Mesendoderm (in vitro differentiated cells): ENCODE results near the gene SPTLC2.

ENCODE experiments used
- DNase-seq: peaks from one replicate; pipeline ENCODE4 v3.0.0; 2013
- H2AK5ac ChIP-seq: 2 replicates; pipeline ENCODE4 v1.6.1; 2013; ENCODE audit warnings: low read length, inconsistent platforms
- H2BK120ac ChIP-seq: 2 replicates; pipeline ENCODE4 v1.6.1; 2013; ENCODE audit warnings: low read depth, mild to moderate bottlenecking, low read length, moderate library complexity, mixed read lengths
- H2BK15ac ChIP-seq: replicated peaks from 2 replicates; pipeline ENCODE4 v1.6.1; 2013; ENCODE audit warnings: low read depth, mild to moderate bottlenecking, moderate library complexity
- H2BK5ac ChIP-seq: 2 replicates; pipeline ENCODE4 v1.6.1; 2013; ENCODE audit warnings: low read length, inconsistent platforms
- H3K18ac ChIP-seq: 2 replicates; pipeline ENCODE4 v1.6.1; 2013; ENCODE audit warnings: mild to moderate bottlenecking, low read length, mixed read lengths
- H3K23ac ChIP-seq: one replicate; pipeline ENCODE4 v1.6.1; 2013; ENCODE audit warnings: low read length
- H3K27ac ChIP-seq: 2 replicates; pipeline ENCODE4 v1.5.1; 2013; ENCODE audit warnings: low read depth, mild to moderate bottlenecking, inconsistent platforms, low read length, moderate library complexity
- H3K27me3 ChIP-seq: 2 replicates; pipeline ENCODE4 v1.6.1; 2013; ENCODE audit warnings: low read length, control low read depth, mild to moderate bottlenecking, inconsistent platforms; ENCODE audit not compliant: insufficient read depth, poor library complexity
- H3K36me3 ChIP-seq: 2 replicates; pipeline ENCODE4 v1.6.1; 2013; ENCODE audit warnings: low read length, inconsistent platforms; ENCODE audit not compliant: control insufficient read depth, insufficient read depth
- H3K4ac ChIP-seq: one replicate; pipeline ENCODE4 v1.6.1; 2013; ENCODE audit warnings: low read depth, mild to moderate bottlenecking, low read length, moderate library complexity
- H3K4me1 ChIP-seq: 2 replicates; pipeline ENCODE4 v1.6.1; 2013; ENCODE audit warnings: low read depth, low read length, inconsistent platforms; ENCODE audit not compliant: control insufficient read depth
- H3K4me2 ChIP-seq: 2 replicates; pipeline ENCODE4 v1.6.1; 2013; ENCODE audit warnings: low read length
- H3K4me3 ChIP-seq: 2 replicates; pipeline ENCODE4 v1.5.1; 2013; ENCODE audit warnings: mild to moderate bottlenecking, low read length
- H3K56ac ChIP-seq: one replicate; pipeline ENCODE4 v1.6.1; 2013; ENCODE audit warnings: low read length
- H3K79me1 ChIP-seq: 2 replicates; pipeline ENCODE4 v1.6.1; 2013; ENCODE audit warnings: low read length, inconsistent platforms
- H3K79me2 ChIP-seq: 2 replicates; pipeline ENCODE4 v1.6.1; 2013; ENCODE audit warnings: mild to moderate bottlenecking, low read length; ENCODE audit not compliant: control insufficient read depth, insufficient read depth
- H3K9ac ChIP-seq: 2 replicates; pipeline ENCODE4 v1.6.1; 2013; ENCODE audit warnings: low read length, inconsistent platforms
- H4K5ac ChIP-seq: one replicate; pipeline ENCODE4 v1.6.1; 2013; ENCODE audit warnings: low read length
- H4K8ac ChIP-seq: one replicate; pipeline ENCODE4 v1.6.1; 2013; ENCODE audit warnings: low read depth, mild to moderate bottlenecking, control low read depth, low read length, moderate library complexity
- WGBS: extraction: QIAGEN DNeasy Blood & Tissue Kit; methylation state at CpG from one replicate; pipeline ENCODE4 v1.1.7; 2013; ENCODE audit warnings: low lambda C conversion rate, missing lambda C conversion rate; ENCODE audit not compliant: insufficient coverage; ENCODE audit errors: extremely low coverage; 5-methylcytosine and 5-hydroxymethylcytosine counted together

The SPTLC2 gene

GRCh38 chr14:77523109-77523508 lies 93.3 kb downstream of the SPTLC2 start:
- no peak overlapping the region for H3K4me2 ChIP-seq
- H4K5ac ChIP-seq: no peak overlapping the region
- no peak overlapping the region for H3K27ac ChIP-seq
- DNase-seq: no peak
- no peak overlapping the region for H3K23ac ChIP-seq
- WGBS: no CpG with 5 or more reads among the region's 3 CpGs
- H3K4me3 ChIP-seq: no peak overlapping the region
- H3K79me2 ChIP-seq: no peaks in the 10 kb centered on the region
- H4K8ac ChIP-seq: no peak overlapping the region
- no peak overlapping the region for H2BK5ac ChIP-seq
- no peaks in the 10 kb centered on the region for H3K4me1 ChIP-seq
- no peak overlapping the region for H3K4ac ChIP-seq
- peaks cover 1% of the 10 kb centered on the region for H3K36me3 ChIP-seq
- no peaks in the 10 kb centered on the region for H3K27me3 ChIP-seq
- no peak overlapping the region for H2AK5ac ChIP-seq
- no peak overlapping the region for H2BK15ac ChIP-seq
- H3K79me1 ChIP-seq: no peaks in the 10 kb centered on the region
- H3K9ac ChIP-seq: no peak overlapping the region
- H2BK120ac ChIP-seq: no peak overlapping the region
- H3K18ac ChIP-seq: no peak overlapping the region
- no peak overlapping the region for H3K56ac ChIP-seq

DNA sequence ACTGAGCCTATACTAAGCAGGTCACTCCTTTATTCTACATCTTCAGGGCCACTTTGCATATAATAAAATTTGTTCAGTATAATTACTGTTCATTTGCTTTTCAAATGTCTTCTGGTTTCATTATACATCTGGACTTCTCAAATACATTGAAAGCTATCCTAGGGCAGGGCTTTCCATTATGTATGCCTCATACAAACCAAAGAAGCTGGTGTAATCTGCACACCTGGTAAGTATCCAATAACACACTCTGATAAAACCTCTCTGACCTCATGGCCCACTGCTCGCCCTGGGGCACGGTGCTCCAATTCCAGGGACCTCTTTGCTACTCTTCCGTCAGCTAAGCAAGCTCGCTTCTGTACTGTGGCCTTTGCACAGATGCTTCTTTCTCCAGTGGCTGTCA lies 95.9 kb downstream of the SPTLC2 start:
- Histone ChIP-seq H3K79me1 (no peaks in the 10 kb centered on the region), H3K4me3 (no peak overlapping the region), H2BK15ac (no peak overlapping the region), H3K4me1 (no peaks in the 10 kb centered on the region), H3K4ac (no peak overlapping the region), H3K27ac (no peak overlapping the region), H3K27me3 (no peaks in the 10 kb centered on the region), H4K5ac (no peak overlapping the region), H3K9ac (no peak overlapping the region), H3K23ac (no peak overlapping the region), H3K56ac (no peak overlapping the region), H3K4me2 (no peak overlapping the region), H2BK120ac (no peak overlapping the region), H4K8ac (no peak overlapping the region), H2AK5ac (no peak overlapping the region), H2BK5ac (no peak overlapping the region), H3K36me3 (peaks cover 1% of the 10 kb centered on the region), H3K79me2 (no peaks in the 10 kb centered on the region), H3K18ac (no peak overlapping the region)
- no CpG with 5 or more reads among the region's 4 CpGs for WGBS
- DNase-seq: no peak

GRCh38 chr14:77516126-77516525 lies 100.3 kb downstream of the SPTLC2 start:
- peaks cover 4% of the 10 kb centered on the region for H3K36me3 ChIP-seq
- H3K4me3 ChIP-seq: no peak overlapping the region
- DNase-seq: no peak
- H3K56ac ChIP-seq: no peak overlapping the region
- H3K79me2 ChIP-seq: no peaks in the 10 kb centered on the region
- H2BK15ac ChIP-seq: no peak overlapping the region
- no peak overlapping the region for H3K4me2 ChIP-seq
- no peak overlapping the region for H3K9ac ChIP-seq
- H4K8ac ChIP-seq: no peak overlapping the region
- no peak overlapping the region for H2AK5ac ChIP-seq
- no peak overlapping the region for H3K23ac ChIP-seq
- H3K27me3 ChIP-seq: no peaks in the 10 kb centered on the region
- H2BK5ac ChIP-seq: no peak overlapping the region
- H3K18ac ChIP-seq: no peak overlapping the region
- H3K4me1 ChIP-seq: no peaks in the 10 kb centered on the region
- no peak overlapping the region for H3K4ac ChIP-seq
- no peak overlapping the region for H3K27ac ChIP-seq
- no peak overlapping the region for H4K5ac ChIP-seq
- no peak overlapping the region for H2BK120ac ChIP-seq
- H3K79me1 ChIP-seq: no peaks in the 10 kb centered on the region

GRCh38 chr14:77511486-77512162 lies 104.8 kb downstream of the SPTLC2 start:
- Histone ChIP-seq H2BK120ac (no peak overlapping the region), H3K27me3 (no peaks in the 10 kb centered on the region), H3K18ac (no peak overlapping the region), H3K56ac (no peak overlapping the region), H2BK15ac (no peak overlapping the region), H3K4me2 (no peak overlapping the region), H3K79me2 (no peaks in the 10 kb centered on the region), H3K79me1 (no peaks in the 10 kb centered on the region), H3K36me3 (peaks cover 4% of the 10 kb centered on the region), H2AK5ac (no peak overlapping the region), H3K27ac (no peak overlapping the region), H3K23ac (no peak overlapping the region), H4K5ac (no peak overlapping the region), H2BK5ac (no peak overlapping the region), H3K4ac (no peak overlapping the region), H3K4me3 (no peak overlapping the region), H3K4me1 (no peaks in the 10 kb centered on the region), H4K8ac (no peak overlapping the region), H3K9ac (no peak overlapping the region)
- no peak for DNase-seq
- no CpG with 5 or more reads among the region's 8 CpGs for WGBS

DNA sequence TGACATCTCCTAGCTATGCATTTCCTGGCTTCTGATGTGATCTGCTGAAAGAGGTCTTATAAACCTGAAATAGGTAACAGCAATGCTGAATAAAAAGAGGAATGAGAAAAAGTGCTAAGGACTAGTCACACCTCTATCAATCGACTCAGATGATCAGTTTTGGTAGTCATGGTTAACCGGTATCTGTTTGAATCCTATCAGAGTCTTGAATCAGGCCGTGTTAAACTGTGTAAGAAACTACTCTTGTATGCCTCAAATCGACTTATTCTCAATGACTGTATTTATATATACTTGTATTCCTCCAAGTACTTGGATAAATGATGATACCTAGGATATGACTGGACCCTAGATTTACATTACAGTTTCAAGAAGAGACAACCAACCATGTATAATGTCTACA lies 107.1 kb downstream of the SPTLC2 start:
- no peak overlapping the region for H2BK120ac ChIP-seq
- no peak overlapping the region for H2BK15ac ChIP-seq
- no peak overlapping the region for H4K5ac ChIP-seq
- H2AK5ac ChIP-seq: no peak overlapping the region
- H3K18ac ChIP-seq: no peak overlapping the region
- H3K4ac ChIP-seq: no peak overlapping the region
- H4K8ac ChIP-seq: no peak overlapping the region
- no CpG with 5 or more reads among the region's 4 CpGs for WGBS
- peaks cover 4% of the 10 kb centered on the region for H3K36me3 ChIP-seq
- H3K4me1 ChIP-seq: no peaks in the 10 kb centered on the region
- DNase-seq: no peak
- H3K27ac ChIP-seq: no peak overlapping the region
- H3K4me3 ChIP-seq: no peak overlapping the region
- H3K4me2 ChIP-seq: no peak overlapping the region
- no peaks in the 10 kb centered on the region for H3K79me2 ChIP-seq
- no peak overlapping the region for H2BK5ac ChIP-seq
- no peaks in the 10 kb centered on the region for H3K79me1 ChIP-seq
- no peak overlapping the region for H3K23ac ChIP-seq
- H3K56ac ChIP-seq: no peak overlapping the region
- no peak overlapping the region for H3K9ac ChIP-seq
- H3K27me3 ChIP-seq: no peaks in the 10 kb centered on the region

- peak; percentile 4 for DNase-seq
- no peaks in the 10 kb centered on the region for H3K4me1 ChIP-seq
- H3K4ac ChIP-seq: no peak overlapping the region
- no peak overlapping the region for H4K5ac ChIP-seq
- no peaks in the 10 kb centered on the region for H3K79me2 ChIP-seq
- no peaks in the 10 kb centered on the region for H3K27me3 ChIP-seq
- no peak overlapping the region for H2BK5ac ChIP-seq
- H3K56ac ChIP-seq: no peak overlapping the region
- no peak overlapping the region for H3K18ac ChIP-seq
- H3K79me1 ChIP-seq: no peaks in the 10 kb centered on the region
- no peak overlapping the region for H2BK120ac ChIP-seq
- H3K36me3 ChIP-seq: peaks cover 4% of the 10 kb centered on the region
- H3K4me2 ChIP-seq: no peak overlapping the region
- no peak overlapping the region for H2AK5ac ChIP-seq
- H3K4me3 ChIP-seq: no peak overlapping the region
- no peak overlapping the region for H2BK15ac ChIP-seq
- no CpG with 5 or more reads among the region's 3 CpGs for WGBS
- H3K23ac ChIP-seq: no peak overlapping the region
- H3K27ac ChIP-seq: no peak overlapping the region
- H4K8ac ChIP-seq: no peak overlapping the region
- no peak overlapping the region for H3K9ac ChIP-seq
Measured at GRCh38 chr14:77508876-77509275, 107.6 kb downstream of the SPTLC2 start.
